Pancreas (tissue), 10 donors: ENCODE data around the gene ALKBH5. TPM values are rescaled to one million over a fixed set of nuclear protein-coding genes. Genes with fewer than 3 reads are reported as not detected.

Experiments
- ATAC-seq, 4 donors: fragments of 200-7000 bp; cut with Tn5 transposase; one replicate each; pipeline versions ENCODE4 v1.8.0 to v1.9.1; 2020; ENCODE audit warnings: mild to moderate bottlenecking in 4 of 4, moderate library complexity in 4 of 4
- DNase-seq, 6 donors: peaks; one replicate each; pipeline ENCODE4 v3.0.0-alpha.2; 2020
- FAIRE-seq: peaks from 2 replicates; lab custom pipeline; 2012; peaks lifted over from hg19 to GRCh38; lab: Jason Lieb, UNC
- H3K27ac ChIP-seq, 4 donors: fragments of 200-600 bp; sonication (generic); 1 replicate in 3 of 4; 2 replicates in 1 of 4; pipeline versions ENCODE4 v1.5.0 to v1.8.0; 2020
- H3K27me3 ChIP-seq, 4 donors: fragments of 200-600 bp; one replicate each; pipeline ENCODE4 v1.8.0; 2021
- H3K36me3 ChIP-seq, 3 donors: fragments of 200-600 bp; sonication (generic) in 1 of 3; one replicate each; pipeline versions ENCODE4 v1.5.0 to v1.8.0; 2020 to 2021
- H3K4me1 ChIP-seq, 3 donors: fragments of 200-600 bp; one replicate each; pipeline ENCODE4 v1.8.0; 2021
- H3K4me3 ChIP-seq, 4 donors: fragments of 200-600 bp; sonication (generic) in 2 of 4; one replicate each; pipeline versions ENCODE4 v1.5.0 to v1.8.0; 2020 to 2021
- H3K9me3 ChIP-seq, 4 donors: fragments of 200-600 bp; one replicate each; pipeline ENCODE4 v1.8.0; 2021
- WGBS, 2 donors: extraction: QIAGEN DNeasy Blood & Tissue Kit; methylation state at CpG; one replicate each; pipeline ENCODE4 v1.1.7; 2013; 5-methylcytosine and 5-hydroxymethylcytosine counted together
- intact Hi-C, 3 donors: fragments of 100-400 bp; cut with DNase I; formaldehyde crosslinking; loops; one replicate each; pipeline versions ENCODE4 v1.11.1 to v1.14.2; 2022
- polyA plus RNA-seq, 2 donors: library from polyadenylated mRNA; stranded (reverse); fragments of 200-250 nt; gene quantifications; one replicate each; pipeline ENCODE4 v1.2.3, GENCODE V29; 2013
- total RNA-seq, 6 donors: library from RNA; stranded (reverse); fragmentation: NEBNext Ultra II Directional in 4 of 6; extraction: Animal tissue kit (Norgen Biotek cat#: 25700) in 4 of 6; gene quantifications; one replicate each; pipeline versions ENCODE4 v1.2.1 to v1.2.4, GENCODE V29; 2021 to 2023
- TF ChIP-seq, protein P1 (sequence below), 4 donors: fragments of 200-600 bp; sonication (generic) in 3 of 4; IDR thresholded peaks; one replicate each; pipeline versions ENCODE4 v1.5.0 to v1.8.0; 2021; ENCODE audit warnings: antibody characterized with exemption in 4 of 4
- donor health status: healthy with polysubstance abuse.
- donor health status: DM: no; HTN: no; CAD: no; lungs with moderate emphysema.
- donor health status: DM: no; HTN: no; CAD: no.
- donor health status: control.
- donor health status: control.
- donor health status: Bipolar disorder and iron deficiency.
- donor health status: DM: yes; HTN: yes; CAD: no.
- donor health status: DM: no; HTN: no; CAD: no.
- donor health status: DM: no; HTN: no; CAD: no.
- donor health status: DM: yes; HTN: yes; CAD: no.

The ALKBH5 gene
- total and polyA plus RNA-seq, 8 donors, result 14.2 to 49.6 (median 40.2) TPM

DNA sequence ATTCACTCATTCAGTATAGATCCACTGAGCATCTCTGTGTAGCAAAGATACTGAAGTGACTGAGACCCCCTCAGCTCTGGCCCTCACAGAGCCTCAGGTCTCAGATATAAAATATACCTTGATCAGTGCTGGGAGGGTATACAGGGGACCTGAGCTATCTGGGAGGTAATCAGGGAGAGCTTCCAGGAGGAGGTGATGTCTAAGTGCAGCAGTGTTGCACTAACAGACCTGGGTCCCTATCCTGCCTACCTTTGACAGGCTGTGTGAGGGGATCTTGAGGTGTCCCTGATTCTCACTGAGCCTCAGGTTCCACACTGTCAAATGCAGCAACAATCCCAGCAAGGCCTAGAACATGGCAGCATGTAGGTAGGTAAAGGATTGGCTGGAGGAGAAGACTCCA, 6.5 kb upstream of the ALKBH5 start:
- intact Hi-C loops, result no loop called here
- no peak for DNase-seq
- FAIRE-seq, result no peak
- H3K4me3 ChIP-seq, result no peak overlapping the region
- peaks cover 0 to 7% (median 3%) of the 10 kb centered on the region in 3 donors for H3K4me1 ChIP-seq
- no peaks in the 10 kb centered on the region for H3K27me3 ChIP-seq
- TF ChIP-seq, protein P1, sequence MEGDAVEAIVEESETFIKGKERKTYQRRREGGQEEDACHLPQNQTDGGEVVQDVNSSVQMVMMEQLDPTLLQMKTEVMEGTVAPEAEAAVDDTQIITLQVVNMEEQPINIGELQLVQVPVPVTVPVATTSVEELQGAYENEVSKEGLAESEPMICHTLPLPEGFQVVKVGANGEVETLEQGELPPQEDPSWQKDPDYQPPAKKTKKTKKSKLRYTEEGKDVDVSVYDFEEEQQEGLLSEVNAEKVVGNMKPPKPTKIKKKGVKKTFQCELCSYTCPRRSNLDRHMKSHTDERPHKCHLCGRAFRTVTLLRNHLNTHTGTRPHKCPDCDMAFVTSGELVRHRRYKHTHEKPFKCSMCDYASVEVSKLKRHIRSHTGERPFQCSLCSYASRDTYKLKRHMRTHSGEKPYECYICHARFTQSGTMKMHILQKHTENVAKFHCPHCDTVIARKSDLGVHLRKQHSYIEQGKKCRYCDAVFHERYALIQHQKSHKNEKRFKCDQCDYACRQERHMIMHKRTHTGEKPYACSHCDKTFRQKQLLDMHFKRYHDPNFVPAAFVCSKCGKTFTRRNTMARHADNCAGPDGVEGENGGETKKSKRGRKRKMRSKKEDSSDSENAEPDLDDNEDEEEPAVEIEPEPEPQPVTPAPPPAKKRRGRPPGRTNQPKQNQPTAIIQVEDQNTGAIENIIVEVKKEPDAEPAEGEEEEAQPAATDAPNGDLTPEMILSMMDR (IDR thresholded peaks at IDR 0.05), result no peak
- ATAC-seq, result no peak
- H3K9me3 ChIP-seq, result no peaks in the 10 kb centered on the region
- H3K27ac ChIP-seq, result no peak overlapping the region
- no peaks in the 10 kb centered on the region for H3K36me3 ChIP-seq

- H3K4me3 ChIP-seq, result no peak overlapping the region
- WGBS, 2 donors, result 67 to 69% methylated on average over 8 of the region's 8 CpGs
- no peaks in the 10 kb centered on the region for H3K27me3 ChIP-seq
- no peaks in the 10 kb centered on the region for H3K9me3 ChIP-seq
- ATAC-seq, result no peak
- intact Hi-C loops, result no loop called here
- TF ChIP-seq, protein P1 (IDR thresholded peaks at IDR 0.05), result no peak
- no peak overlapping the region for H3K27ac ChIP-seq
- no peak for FAIRE-seq
- no peaks in the 10 kb centered on the region for H3K36me3 ChIP-seq
- H3K4me1 ChIP-seq, result peaks cover 0 to 9% (median 6%) of the 10 kb centered on the region in 3 donors
- no peak for DNase-seq
Measured at GRCh38 chr17:18177722-18178121, 5.9 kb upstream of the ALKBH5 start.

DNA sequence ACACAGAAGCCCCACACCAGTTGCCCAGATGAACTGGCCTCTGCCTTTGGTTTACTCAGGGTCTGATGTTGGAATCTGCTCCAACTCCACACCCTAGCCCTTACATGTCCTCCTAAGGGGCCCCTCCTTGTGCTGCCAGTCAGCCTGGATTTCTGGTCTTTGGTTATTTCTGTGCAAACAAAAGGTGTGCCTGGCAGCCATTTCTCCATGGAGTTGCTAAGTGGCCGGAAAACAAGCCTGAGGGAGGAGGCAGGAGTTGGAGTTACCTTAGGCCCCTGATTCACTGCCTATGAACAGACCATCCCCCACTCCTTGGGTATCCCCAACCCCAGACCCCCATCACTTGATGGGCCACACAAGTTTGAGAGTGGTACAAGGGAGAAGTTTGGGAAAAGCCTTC, 4.4 kb upstream of the ALKBH5 start:
- FAIRE-seq, result no peak
- TF ChIP-seq, protein P1 (IDR thresholded peaks at IDR 0.05), result no peak
- no peaks in the 10 kb centered on the region for H3K9me3 ChIP-seq
- H3K4me1 ChIP-seq, result peaks cover 0 to 9% (median 6%) of the 10 kb centered on the region in 3 donors
- 87 to 100% methylated on average over 1 of the region's 1 CpG for WGBS, 2 donors
- H3K4me3 ChIP-seq, result no peak overlapping the region
- H3K36me3 ChIP-seq, result no peaks in the 10 kb centered on the region
- ATAC-seq, result no peak
- no peak for DNase-seq
- intact Hi-C loops, result no loop called here
- no peaks in the 10 kb centered on the region for H3K27me3 ChIP-seq
- no peak overlapping the region for H3K27ac ChIP-seq

- TF ChIP-seq, protein P1 (IDR thresholded peaks at IDR 0.05), result no peak
- Histone ChIP-seq H3K27me3 (no peaks in the 10 kb centered on the region), H3K27ac (no peak overlapping the region), H3K36me3 (no peaks in the 10 kb centered on the region), H3K4me3 (no peak overlapping the region), H3K9me3 (no peaks in the 10 kb centered on the region), H3K4me1 (peaks cover 0 to 9% (median 6%) of the 10 kb centered on the region in 3 donors)
- ATAC-seq (no peak), DNase-seq (no peak), FAIRE-seq (no peak)
- intact Hi-C loops, result no loop called here
- 93 to 95% methylated on average over 7 of the region's 7 CpGs for WGBS, 2 donors
Measured at GRCh38 chr17:18179804-18180203, 3.8 kb upstream of the ALKBH5 start.

DNA sequence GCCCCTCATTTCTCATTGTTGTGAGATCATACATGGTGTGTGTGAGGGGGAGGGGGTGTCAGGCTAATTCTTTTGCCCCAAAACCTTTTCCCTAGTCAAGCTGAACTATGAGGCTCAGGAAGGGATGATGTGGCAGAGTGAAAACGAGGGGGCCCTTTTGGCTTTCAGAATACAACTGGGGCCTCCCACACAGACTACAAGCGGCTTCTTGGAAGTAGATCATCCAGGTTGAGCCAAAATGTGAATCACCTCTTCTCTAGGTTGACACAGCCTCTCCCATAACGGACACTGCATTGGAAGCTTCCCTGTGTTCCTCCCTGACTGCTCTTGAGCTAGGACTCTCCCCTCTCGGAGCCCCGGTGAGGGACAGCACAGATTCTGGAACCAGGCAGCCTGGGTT, 2.3 kb upstream of the ALKBH5 start:
- DNase-seq (no peak), FAIRE-seq (no peak), ATAC-seq (no peak)
- peaks cover 0 to 14% (median 9%) of the 10 kb centered on the region in 3 donors for H3K4me1 ChIP-seq
- H3K27me3 ChIP-seq, result no peaks in the 10 kb centered on the region
- intact Hi-C loops, result no loop called here
- H3K9me3 ChIP-seq, result no peaks in the 10 kb centered on the region
- TF ChIP-seq, protein P1 (IDR thresholded peaks at IDR 0.05), result no peak
- no peaks in the 10 kb centered on the region for H3K36me3 ChIP-seq
- 77 to 81% methylated on average over 5 of the region's 5 CpGs for WGBS, 2 donors
- H3K27ac ChIP-seq, result peak overlapping the region in 3 of 4 donors; percentile 94 to 98 (median 97)
- no peak overlapping the region for H3K4me3 ChIP-seq
